ENCODE data around the gene SEL1L2. TPM values are rescaled to one million over a fixed set of nuclear protein-coding genes. Genes with fewer than 3 reads are reported as not detected.

Gene SEL1L2
- total RNA-seq, 2 experiments from 2014 or later = not detected

GRCh38 chr20:13809373-13809772 lies 181.0 kb downstream of the SEL1L2 start:
- no peak for DNase-seq
- Mint-ChIP-seq H3K4me1 (ENCODE audit: low read depth) (no peaks in the 10 kb centered on the region), H3K27ac (no peak overlapping the region), H3K36me3 (ENCODE audit: low read depth) (peaks cover 27% of the 10 kb centered on the region), H3K4me3 (no peak overlapping the region), H3K9me3 (no peaks in the 10 kb centered on the region), H3K27me3 (no peaks in the 10 kb centered on the region)
- Histone ChIP-seq H3K36me3 (ENCODE audit: insufficient read depth, low read length) (peaks cover 69% of the 10 kb centered on the region), H3K4me3 (ENCODE audit: low read length) (no peak overlapping the region), H3K4me1 (ENCODE audit: insufficient read depth, low read length) (no peaks in the 10 kb centered on the region), H3K9me3 (ENCODE audit: control insufficient read depth in 1 of 2, insufficient read depth in 1 of 2, low read length in 2 of 2) (no peaks in the 10 kb centered on the region), H3K27me3 (ENCODE audit: control insufficient read depth in 1 of 2, insufficient read depth in 2 of 2, low read length in 2 of 2) (no peaks in the 10 kb centered on the region), H3K27ac (ENCODE audit: low read depth in 1 of 2, low read length in 2 of 2) (no peak overlapping the region)
- CTCF ChIA-PET = no interaction called here
- ATAC-seq (ENCODE audit: poor library complexity) = no peak
- intact Hi-C loops (cut with DNase I, micrococcal nuclease) = no loop called here
- POLR2A ChIA-PET = no interaction called here
- TF ChIP-seq CTCF (IDR thresholded peaks at IDR 0.05) = no peak

GRCh38 chr20:13800728-13801134 lies 189.7 kb downstream of the SEL1L2 start:
- ATAC-seq (ENCODE audit: poor library complexity) = no peak
- no peak overlapping the region for H3K4me3 Mint-ChIP-seq
- CTCF ChIA-PET = interaction anchor here (1.4 kb wide), 1 partner anchor 19 kb away, joined by 3 read pairs; no protein-coding TSS in a partner anchor
- no peak for TF ChIP-seq CTCF (IDR thresholded peaks at IDR 0.05)
- POLR2A ChIA-PET = no interaction called here
- peak overlapping the region; percentile 30 for H3K27ac Mint-ChIP-seq
- no peaks in the 10 kb centered on the region for H3K4me1 Mint-ChIP-seq (ENCODE audit: low read depth)
- peaks cover 88% of the 10 kb centered on the region for H3K36me3 Mint-ChIP-seq (ENCODE audit: low read depth)
- H3K4me1 ChIP-seq (ENCODE audit: insufficient read depth, low read length) = no peaks in the 10 kb centered on the region
- DNase-seq = no peak
- intact Hi-C loops (cut with DNase I, micrococcal nuclease) = no loop called here
- no peak overlapping the region for H3K4me3 ChIP-seq (ENCODE audit: low read length)
- no peaks in the 10 kb centered on the region for H3K27me3 Mint-ChIP-seq
- H3K27me3 ChIP-seq (ENCODE audit: control insufficient read depth in 1 of 2, insufficient read depth in 2 of 2, low read length in 2 of 2) = no peaks in the 10 kb centered on the region
- H3K9me3 ChIP-seq (ENCODE audit: control insufficient read depth in 1 of 2, insufficient read depth in 1 of 2, low read length in 2 of 2) = no peaks in the 10 kb centered on the region
- no peaks in the 10 kb centered on the region for H3K9me3 Mint-ChIP-seq
- H3K27ac ChIP-seq (ENCODE audit: low read depth in 1 of 2, low read length in 2 of 2) = no peak overlapping the region
- peaks cover 75% of the 10 kb centered on the region for H3K36me3 ChIP-seq (ENCODE audit: insufficient read depth, low read length)

- CTCF ChIA-PET = interaction anchor here (1.4 kb wide), 1 partner anchor 20 kb away, joined by 3 read pairs; no protein-coding TSS in a partner anchor
- DNase-seq (no peak), ATAC-seq (ENCODE audit: poor library complexity) (no peak)
- H3K4me1 Mint-ChIP-seq (ENCODE audit: low read depth) = no peaks in the 10 kb centered on the region
- Histone ChIP-seq H3K36me3 (ENCODE audit: insufficient read depth, low read length) (peaks cover 82% of the 10 kb centered on the region), H3K4me1 (ENCODE audit: insufficient read depth, low read length) (no peaks in the 10 kb centered on the region), H3K4me3 (ENCODE audit: low read length) (no peak overlapping the region), H3K27ac (ENCODE audit: low read depth in 1 of 2, low read length in 2 of 2) (no peak overlapping the region), H3K9me3 (ENCODE audit: control insufficient read depth in 1 of 2, insufficient read depth in 1 of 2, low read length in 2 of 2) (no peaks in the 10 kb centered on the region), H3K27me3 (ENCODE audit: control insufficient read depth in 1 of 2, insufficient read depth in 2 of 2, low read length in 2 of 2) (no peaks in the 10 kb centered on the region)
- intact Hi-C loops (cut with DNase I, micrococcal nuclease) = no loop called here
- peaks cover 93% of the 10 kb centered on the region for H3K36me3 Mint-ChIP-seq (ENCODE audit: low read depth)
- TF ChIP-seq CTCF (IDR thresholded peaks at IDR 0.05) = no peak
- H3K4me3 Mint-ChIP-seq = no peak overlapping the region
- H3K27ac Mint-ChIP-seq = no peak overlapping the region
- H3K9me3 Mint-ChIP-seq = no peaks in the 10 kb centered on the region
- H3K27me3 Mint-ChIP-seq = no peaks in the 10 kb centered on the region
- POLR2A ChIA-PET = no interaction called here
These were observed 190.4 kb downstream of the SEL1L2 start for GRCh38 chr20:13799974-13800373.

Other genes with a start within 250 kb of the SEL1L2 start
- 1 to 10 TPM; 6.9 to 7.1 TPM for gene ESF1, start 205.7 kb downstream of the SEL1L2 start, total RNA-seq
- 10 to 100 TPM; 70.8 to 73.5 TPM for gene NDUFAF5, start 205.6 kb downstream of the SEL1L2 start, total RNA-seq
- not detected for gene MACROD2, start 4.9 kb upstream of the SEL1L2 start, total RNA-seq